T-helper 1 cell treated with Interleukin-12 subunit alpha and Interleukin-12 subunit beta and Interleukin-4 antibody, amounts not matched to agents 30 ng/mL and 1 ng/mL, for 36 hours (primary cell): ENCODE measurements around the gene DNAAF8. TPM values are rescaled to one million over a fixed set of nuclear protein-coding genes. Genes with fewer than 3 reads are reported as not detected.

Experiments used
- intact Hi-C: fragments of 100-400 bp; cut with micrococcal nuclease; formaldehyde crosslinking; loops from one replicate; pipeline ENCODE4 v1.15.1; 2024
- total RNA-seq: library from RNA; stranded (reverse); gene quantifications from 2 replicates; pipeline ENCODE4 v1.2.3, GENCODE V29; 2022

The DNAAF8 gene
- total RNA-seq, 1 donor from 2014 or later: not detected

- intact Hi-C loops: no loop called here
Observed at GRCh38 chr16:4748682-4749411, 14.5 kb downstream of the DNAAF8 start.

GRCh38 chr16:4749700-4750257 is 15.4 kb downstream of the DNAAF8 start:
- intact Hi-C loops: no loop called here

- intact Hi-C loops: no loop called here
Observed at GRCh38 chr16:4750896-4751295, 16.6 kb downstream of the DNAAF8 start.

GRCh38 chr16:4752351-4753100 is 18.2 kb downstream of the DNAAF8 start:
- intact Hi-C loops: no loop called here

- intact Hi-C loops: no loop called here
Observed at GRCh38 chr16:4753227-4753626, 18.9 kb downstream of the DNAAF8 start.

- intact Hi-C loops: no loop called here
Observed at GRCh38 chr16:4754865-4755264, 20.5 kb downstream of the DNAAF8 start.

- intact Hi-C loops: no loop called here
Observed at GRCh38 chr16:4755687-4756086, 21.4 kb downstream of the DNAAF8 start.

- intact Hi-C loops: loop anchor here (10.0 kb wide), 1 partner anchor 334 kb away; the partner anchor contains the start of gene EEF2KMT
Observed at GRCh38 chr16:4760221-4760910, 26.0 kb downstream of the DNAAF8 start.

GRCh38 chr16:4762205-4762604 is 27.9 kb downstream of the DNAAF8 start:
- intact Hi-C loops: loop anchor here (10.0 kb wide), 1 partner anchor 333 kb away; the partner anchor contains the start of gene EEF2KMT

- intact Hi-C loops: loop anchor here (10.0 kb wide), 1 partner anchor 331 kb away; the partner anchor contains the start of gene EEF2KMT
Observed at GRCh38 chr16:4763791-4764190, 29.5 kb downstream of the DNAAF8 start.

- intact Hi-C loops: loop anchor here (1.0 to 10.0 kb wide), 5 partner anchors 88 to 329 kb away; partner anchors contain the start of genes EEF2KMT, HMOX2 and NAGPA
Observed at GRCh38 chr16:4765511-4766474, 31.5 kb downstream of the DNAAF8 start.

GRCh38 chr16:4766875-4767628 is 32.7 kb downstream of the DNAAF8 start, which contains the start of gene ZNF500:
TSS of gene ZNF500 (minus strand) at chr16:4767162. CDS start at chr16:4765978, 1,184 bp downstream.
- intact Hi-C loops: loop anchor here (1.0 to 10.0 kb wide), 10 partner anchors 33 to 351 kb away; partner anchors contain the start of genes ANKS3, CORO7, DNAAF8 and EEF2KMT

- intact Hi-C loops: loop anchor here (1.0 to 10.0 kb wide), 13 partner anchors 34 to 352 kb away; partner anchors contain the start of genes ALG1, ANKS3, CORO7 and DNAAF8
Observed at GRCh38 chr16:4767872-4768548, 33.7 kb downstream of the DNAAF8 start.

- intact Hi-C loops: loop anchor here (1.0 to 10.0 kb wide), 8 partner anchors 34 to 326 kb away; partner anchors contain the start of genes ALG1, EEF2KMT, HMOX2 and MGRN1
Observed at GRCh38 chr16:4768549-4769305, 34.4 kb downstream of the DNAAF8 start.

- intact Hi-C loops: loop anchor here (5.0 to 10.0 kb wide), 4 partner anchors 92 to 326 kb away; partner anchors contain the start of genes EEF2KMT and HMOX2
Observed at GRCh38 chr16:4769306-4769638, 34.9 kb downstream of the DNAAF8 start.

GRCh38 chr16:4771646-4772045 is 37.3 kb downstream of the DNAAF8 start:
- intact Hi-C loops: no loop called here

GRCh38 chr16:4772351-4772750 is 38.0 kb downstream of the DNAAF8 start:
- intact Hi-C loops: no loop called here

- intact Hi-C loops: no loop called here
Observed at GRCh38 chr16:4775005-4775404, 40.7 kb downstream of the DNAAF8 start.
